Nephron progenitor cell (in vitro differentiated cells): Measurements from ENCODE around the gene PAFAH2.

ENCODE experiments used
- DNase-seq: peaks from one replicate; pipeline ENCODE4 v3.0.0; 2021
- H3K27ac Mint-ChIP-seq: 2 replicates; pipeline ENCODE4 v1.8.0; 2021; ENCODE audit warnings: mild to moderate bottlenecking, moderate library complexity, mixed read lengths
- H3K27me3 Mint-ChIP-seq: 2 replicates; pipeline ENCODE4 v1.8.0; 2021; ENCODE audit warnings: mild to moderate bottlenecking, low read depth, mixed read lengths; ENCODE audit not compliant: poor library complexity
- H3K36me3 Mint-ChIP-seq: 2 replicates; pipeline ENCODE4 v1.8.0; 2021; ENCODE audit warnings: low read depth, mixed read lengths
- H3K4me1 Mint-ChIP-seq: 2 replicates; pipeline ENCODE4 v1.8.0; 2021; ENCODE audit warnings: mixed read lengths
- H3K4me3 Mint-ChIP-seq: 2 replicates; pipeline ENCODE4 v1.8.0; 2021; ENCODE audit warnings: mild to moderate bottlenecking, moderate library complexity, mixed read lengths
- H3K9me3 Mint-ChIP-seq: 2 replicates; pipeline ENCODE4 v1.8.0; 2021; ENCODE audit warnings: mild to moderate bottlenecking, moderate library complexity, mixed read lengths
- TF ChIP-seq, protein P1 (sequence below): fragments of 200-600 bp; sonication (generic); IDR thresholded peaks from 2 replicates; pipeline ENCODE4 v1.5.0; 2021; ENCODE audit warnings: antibody characterized with exemption

Gene PAFAH2

DNA sequence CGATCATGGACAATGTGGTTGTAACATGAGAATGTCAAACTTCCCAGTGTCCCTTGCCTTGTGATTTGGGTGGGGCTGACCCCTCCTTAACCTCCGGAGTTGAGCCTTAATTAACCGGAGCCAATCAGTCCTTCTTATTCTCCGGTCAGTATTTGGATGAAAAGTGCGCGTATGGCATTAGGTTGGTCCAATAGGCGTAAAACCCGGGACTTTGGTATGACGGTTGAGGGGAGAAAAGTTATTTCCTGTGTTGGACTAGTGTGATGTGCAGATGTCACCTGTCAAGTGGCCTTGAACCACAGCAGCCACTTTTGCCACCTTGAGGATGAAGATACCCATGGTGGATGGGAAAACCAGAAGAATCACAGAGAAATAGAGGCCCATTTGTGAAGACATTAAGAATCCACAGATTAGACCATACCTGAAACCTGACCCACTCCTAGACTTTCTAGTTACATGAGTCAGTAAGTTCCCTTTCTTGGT, 5.1 kb downstream of the PAFAH2 start:
- no peak overlapping the region for H3K4me3 Mint-ChIP-seq
- H3K27ac Mint-ChIP-seq = no peak overlapping the region
- H3K4me1 Mint-ChIP-seq = peaks cover 47% of the 10 kb centered on the region

DNA sequence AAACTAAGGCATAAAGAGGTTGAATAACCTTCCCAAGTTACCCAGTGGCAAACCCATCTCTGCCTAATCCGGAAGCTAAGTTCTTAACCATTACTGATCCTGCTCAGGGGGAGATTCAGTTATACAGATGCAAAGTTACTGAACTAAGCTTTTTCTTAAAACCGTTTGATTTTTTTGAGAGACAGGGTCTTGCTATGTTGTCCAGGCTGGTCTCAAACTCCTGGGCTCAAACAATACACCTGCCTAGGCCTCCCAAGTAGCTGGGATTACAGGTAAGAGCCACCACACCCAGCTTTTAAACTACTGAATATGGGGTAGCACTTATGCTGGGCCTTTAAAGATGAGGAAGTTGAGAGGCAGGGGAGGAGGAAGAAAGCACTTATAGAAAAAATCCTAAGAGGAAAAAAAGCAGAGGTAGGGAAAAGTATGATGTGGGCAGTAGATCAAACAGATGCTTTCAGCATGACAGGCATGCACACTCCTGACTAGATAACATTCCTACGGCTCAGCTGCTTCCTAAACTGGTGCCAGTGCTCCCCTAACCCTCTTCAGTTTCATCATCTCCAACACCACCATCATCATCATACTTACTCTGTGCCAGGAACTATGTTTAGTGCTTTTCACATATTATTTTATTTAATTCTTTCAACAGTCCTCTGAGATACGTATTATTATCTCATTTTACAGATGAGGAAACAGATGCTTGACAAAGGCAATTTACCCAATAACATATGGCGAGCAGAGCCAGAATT, 5.8 kb downstream of the PAFAH2 start:
- TF ChIP-seq, protein P1, sequence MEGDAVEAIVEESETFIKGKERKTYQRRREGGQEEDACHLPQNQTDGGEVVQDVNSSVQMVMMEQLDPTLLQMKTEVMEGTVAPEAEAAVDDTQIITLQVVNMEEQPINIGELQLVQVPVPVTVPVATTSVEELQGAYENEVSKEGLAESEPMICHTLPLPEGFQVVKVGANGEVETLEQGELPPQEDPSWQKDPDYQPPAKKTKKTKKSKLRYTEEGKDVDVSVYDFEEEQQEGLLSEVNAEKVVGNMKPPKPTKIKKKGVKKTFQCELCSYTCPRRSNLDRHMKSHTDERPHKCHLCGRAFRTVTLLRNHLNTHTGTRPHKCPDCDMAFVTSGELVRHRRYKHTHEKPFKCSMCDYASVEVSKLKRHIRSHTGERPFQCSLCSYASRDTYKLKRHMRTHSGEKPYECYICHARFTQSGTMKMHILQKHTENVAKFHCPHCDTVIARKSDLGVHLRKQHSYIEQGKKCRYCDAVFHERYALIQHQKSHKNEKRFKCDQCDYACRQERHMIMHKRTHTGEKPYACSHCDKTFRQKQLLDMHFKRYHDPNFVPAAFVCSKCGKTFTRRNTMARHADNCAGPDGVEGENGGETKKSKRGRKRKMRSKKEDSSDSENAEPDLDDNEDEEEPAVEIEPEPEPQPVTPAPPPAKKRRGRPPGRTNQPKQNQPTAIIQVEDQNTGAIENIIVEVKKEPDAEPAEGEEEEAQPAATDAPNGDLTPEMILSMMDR = no peak
- DNase-seq = no peak
- peaks cover 6% of the 10 kb centered on the region for H3K36me3 Mint-ChIP-seq
- no peaks in the 10 kb centered on the region for H3K27me3 Mint-ChIP-seq
- no peaks in the 10 kb centered on the region for H3K9me3 Mint-ChIP-seq
- no peak overlapping the region for H3K4me3 Mint-ChIP-seq
- peaks cover 43% of the 10 kb centered on the region for H3K4me1 Mint-ChIP-seq
- H3K27ac Mint-ChIP-seq = no peak overlapping the region

More for the DNA sequence above, 5.1 kb downstream of the PAFAH2 start:
- Mint-ChIP-seq H3K27me3 (no peaks in the 10 kb centered on the region), H3K9me3 (no peaks in the 10 kb centered on the region), H3K36me3 (no peaks in the 10 kb centered on the region)
- DNase-seq = no peak
- TF ChIP-seq, protein P1 = no peak

DNA sequence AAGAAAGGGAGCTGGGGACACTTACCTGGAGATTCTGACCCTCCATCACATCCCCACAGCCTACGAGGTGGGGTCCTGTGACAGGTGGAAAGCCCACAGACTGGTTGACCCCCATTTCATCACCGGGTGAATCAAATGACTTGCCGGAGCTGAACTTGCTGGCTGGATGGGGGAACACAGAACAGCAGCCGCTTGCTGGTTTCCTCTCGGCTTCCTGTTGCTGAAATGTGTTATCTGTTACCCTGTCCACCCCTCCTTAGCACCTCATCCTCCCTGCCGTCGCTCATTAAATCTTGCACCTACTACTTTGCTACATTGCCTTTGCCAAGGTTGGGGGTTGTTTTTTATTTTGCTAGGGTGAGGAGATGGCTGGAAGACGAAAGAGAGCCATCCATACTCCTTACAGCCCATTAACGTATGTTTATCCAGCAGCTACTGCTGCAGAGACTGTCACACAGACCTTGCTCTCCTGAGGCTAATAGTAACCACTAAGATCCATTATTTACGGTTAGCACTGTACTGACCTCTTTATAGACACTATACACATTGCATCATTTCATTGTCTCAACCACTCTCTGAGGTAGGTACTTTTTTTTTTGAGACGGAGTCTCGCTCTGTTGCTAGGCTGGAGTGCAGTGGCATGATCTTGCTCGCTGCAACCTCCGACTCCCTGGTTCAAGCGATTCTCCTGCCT, 7.0 kb downstream of the PAFAH2 start:
- Mint-ChIP-seq H3K9me3 (no peaks in the 10 kb centered on the region), H3K27ac (no peak overlapping the region)

DNA sequence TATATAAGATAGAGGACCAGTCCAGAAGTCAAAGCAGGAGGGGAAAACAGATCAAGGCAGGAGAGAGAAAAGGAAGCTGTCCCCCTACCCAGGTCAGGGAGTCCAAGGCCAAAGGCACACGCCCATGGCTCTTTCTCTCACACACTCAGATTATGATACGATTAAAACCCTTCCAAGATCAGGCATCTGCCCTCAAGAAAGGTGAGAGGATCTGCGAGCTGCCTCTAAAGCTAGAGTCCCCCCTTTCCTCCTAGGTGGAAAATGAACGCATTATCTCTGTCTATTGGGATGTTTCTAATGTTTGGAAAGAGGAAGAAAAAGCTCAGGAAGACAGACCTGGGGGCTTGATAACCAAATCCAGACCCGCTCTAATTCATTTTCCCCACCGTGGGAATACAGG, 7.6 kb downstream of the PAFAH2 start:
- H3K36me3 Mint-ChIP-seq = peaks cover 19% of the 10 kb centered on the region
- no peak overlapping the region for H3K4me3 Mint-ChIP-seq
- H3K9me3 Mint-ChIP-seq = no peaks in the 10 kb centered on the region
- H3K27ac Mint-ChIP-seq = no peak overlapping the region
- no peaks in the 10 kb centered on the region for H3K27me3 Mint-ChIP-seq
- TF ChIP-seq, protein P1 = no peak
- peaks cover 38% of the 10 kb centered on the region for H3K4me1 Mint-ChIP-seq
- no peak for DNase-seq

More for the DNA sequence above, 7.0 kb downstream of the PAFAH2 start:
- Mint-ChIP-seq H3K36me3 (peaks cover 13% of the 10 kb centered on the region), H3K27me3 (no peaks in the 10 kb centered on the region), H3K4me3 (no peak overlapping the region), H3K4me1 (peaks cover 38% of the 10 kb centered on the region)
- no peak for DNase-seq
- TF ChIP-seq, protein P1 = no peak

DNA sequence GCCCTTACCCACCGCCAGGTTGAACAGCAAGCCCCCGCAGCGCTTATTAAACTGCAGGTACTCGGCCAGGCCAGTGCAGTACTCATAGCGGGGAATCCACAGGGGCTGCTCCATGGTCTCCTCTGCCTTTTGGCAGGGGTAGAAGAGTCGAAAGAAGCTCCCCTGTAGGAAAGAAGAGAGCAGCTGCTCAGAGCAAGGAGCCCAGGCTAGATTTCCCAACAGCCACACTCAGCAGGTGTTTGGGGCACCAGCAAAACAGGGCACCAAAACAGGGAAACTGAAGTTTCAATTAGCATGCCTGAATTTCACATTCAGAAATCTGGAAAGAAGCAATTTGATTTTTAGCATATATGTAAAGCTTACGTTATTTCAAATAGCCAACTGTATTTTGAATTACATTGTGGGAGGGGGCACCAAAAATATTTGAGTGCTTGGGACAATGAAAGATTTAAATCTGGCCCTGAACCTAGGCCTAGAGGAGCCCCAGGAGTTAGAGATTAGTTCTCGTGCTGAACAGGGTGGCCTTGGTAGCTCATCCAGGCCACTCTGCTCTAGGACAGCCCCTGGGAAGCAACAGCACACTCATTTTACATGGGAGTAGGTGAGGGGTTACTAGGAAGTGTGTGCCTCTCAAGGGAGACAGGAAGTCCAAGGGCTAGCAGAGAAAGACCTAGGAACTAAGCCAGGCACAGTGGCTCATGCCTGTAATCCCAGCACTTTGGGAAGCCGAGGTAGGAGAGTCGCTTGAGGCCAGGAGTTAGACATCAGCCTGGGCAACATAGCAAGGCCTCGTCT, 8.2 kb downstream of the PAFAH2 start:
- TF ChIP-seq, protein P1 = no peak
- Mint-ChIP-seq H3K27me3 (no peaks in the 10 kb centered on the region), H3K9me3 (no peaks in the 10 kb centered on the region), H3K4me3 (no peak overlapping the region), H3K27ac (peak overlapping the region; percentile 87), H3K4me1 (peaks cover 38% of the 10 kb centered on the region), H3K36me3 (peaks cover 22% of the 10 kb centered on the region)
- no peak for DNase-seq
